PC-3 (cell line): ENCODE results near the gene MED15.

Source experiments
- EZH2 ChIP-seq: fragments of 300-600 bp; sonication (generic); IDR thresholded peaks from one replicate; pipeline ENCODE4 v1.6.1; 2017; ENCODE audit warnings: antibody characterized with exemption, mild to moderate bottlenecking, low read length; ENCODE audit not compliant: unreplicated experiment
- EZH2phosphoT487 ChIP-seq: fragments of 300-600 bp; sonication (generic); IDR thresholded peaks from 2 replicates; pipeline ENCODE4 v1.6.1; 2018; ENCODE audit warnings: mild to moderate bottlenecking, antibody characterized with exemption, low read length, borderline replicate concordance
- TF ChIP-seq, protein P1 (sequence below): fragments of 300-600 bp; sonication (generic); conservative IDR thresholded peaks from 2 replicates; pipeline ENCODE4 v1.5.1; 2017; ENCODE audit warnings: antibody characterized with exemption, low read depth, mild to moderate bottlenecking, low read length

GRCh38 chr22:20575724-20576444 is 68.5 kb downstream of the MED15 start:
- TF ChIP-seq EZH2, result no peak
- TF ChIP-seq, protein P1, sequence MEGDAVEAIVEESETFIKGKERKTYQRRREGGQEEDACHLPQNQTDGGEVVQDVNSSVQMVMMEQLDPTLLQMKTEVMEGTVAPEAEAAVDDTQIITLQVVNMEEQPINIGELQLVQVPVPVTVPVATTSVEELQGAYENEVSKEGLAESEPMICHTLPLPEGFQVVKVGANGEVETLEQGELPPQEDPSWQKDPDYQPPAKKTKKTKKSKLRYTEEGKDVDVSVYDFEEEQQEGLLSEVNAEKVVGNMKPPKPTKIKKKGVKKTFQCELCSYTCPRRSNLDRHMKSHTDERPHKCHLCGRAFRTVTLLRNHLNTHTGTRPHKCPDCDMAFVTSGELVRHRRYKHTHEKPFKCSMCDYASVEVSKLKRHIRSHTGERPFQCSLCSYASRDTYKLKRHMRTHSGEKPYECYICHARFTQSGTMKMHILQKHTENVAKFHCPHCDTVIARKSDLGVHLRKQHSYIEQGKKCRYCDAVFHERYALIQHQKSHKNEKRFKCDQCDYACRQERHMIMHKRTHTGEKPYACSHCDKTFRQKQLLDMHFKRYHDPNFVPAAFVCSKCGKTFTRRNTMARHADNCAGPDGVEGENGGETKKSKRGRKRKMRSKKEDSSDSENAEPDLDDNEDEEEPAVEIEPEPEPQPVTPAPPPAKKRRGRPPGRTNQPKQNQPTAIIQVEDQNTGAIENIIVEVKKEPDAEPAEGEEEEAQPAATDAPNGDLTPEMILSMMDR, result no peak
- TF ChIP-seq EZH2phosphoT487, result no peak
